ENCODE data around the gene SYAP1.
"Not testable (repeated sequence)": the region's sequence is repeated elsewhere in the genome, so short reads cannot be mapped to it uniquely, and the experiment has no call there.

SYAP1 gene

GRCh38 chrX:16719334-16720084 lies at the start of gene SYAP1:
Gene SYAP1 (plus strand): TSS chrX:16719612. CDS start chrX:16719725, 113 bp downstream.
- DNase-seq = peak; percentile 96

GRCh38 chrX:16671005-16671404 lies 48.4 kb upstream of the SYAP1 start:
- DNase-seq = no peak

GRCh38 chrX:16678689-16679088 lies 40.7 kb upstream of the SYAP1 start:
- DNase-seq = no peak

- DNase-seq = no peak
Observed at GRCh38 chrX:16683007-16683664, 36.3 kb upstream of the SYAP1 start.

- no peak for DNase-seq
Observed at GRCh38 chrX:16687514-16687913, 31.9 kb upstream of the SYAP1 start.

- DNase-seq = peak; percentile 39
Observed at GRCh38 chrX:16695079-16695676, 24.2 kb upstream of the SYAP1 start.

- no peak for DNase-seq
Observed at GRCh38 chrX:16696956-16697355, 22.5 kb upstream of the SYAP1 start.

GRCh38 chrX:16699389-16699788 lies 20.0 kb upstream of the SYAP1 start:
- DNase-seq = no peak

- no peak for DNase-seq
Observed at GRCh38 chrX:16700734-16701133, 18.7 kb upstream of the SYAP1 start.

- DNase-seq = no peak
Observed at GRCh38 chrX:16702700-16703599, 16.5 kb upstream of the SYAP1 start.

- no peak for DNase-seq
Observed at GRCh38 chrX:16705370-16705769, 14.0 kb upstream of the SYAP1 start.

GRCh38 chrX:16708016-16708415 lies 11.4 kb upstream of the SYAP1 start:
- DNase-seq = no peak

GRCh38 chrX:16711219-16711811 lies 8.1 kb upstream of the SYAP1 start:
- DNase-seq = no peak

GRCh38 chrX:16711893-16712547 lies 7.4 kb upstream of the SYAP1 start:
- DNase-seq = no peak

GRCh38 chrX:16712548-16713155 lies 6.8 kb upstream of the SYAP1 start, which contains the start of gene CTPS2:
Gene CTPS2 (minus strand): TSS chrX:16712669. CDS start chrX:16702902, 9,767 bp downstream.
- peak; percentile 42 for DNase-seq

GRCh38 chrX:16714504-16714903 lies 4.9 kb upstream of the SYAP1 start:
- DNase-seq = no peak

GRCh38 chrX:16715638-16716037 lies 3.8 kb upstream of the SYAP1 start:
- DNase-seq = not testable (repeated sequence)

- not testable (repeated sequence) for DNase-seq
Observed at GRCh38 chrX:16716451-16716850, 3.0 kb upstream of the SYAP1 start.

- no peak for DNase-seq
Observed at GRCh38 chrX:16718824-16719333, 533 bp upstream of the SYAP1 start.

- no peak for DNase-seq
Observed at GRCh38 chrX:16722481-16722880, 3.1 kb downstream of the SYAP1 start.

- no peak for DNase-seq
Observed at GRCh38 chrX:16725072-16725471, 5.7 kb downstream of the SYAP1 start.
